Breast epithelium (tissue), 4 donors: ENCODE measurements around the gene SUPT4H1. TPM values are rescaled to one million over a fixed set of nuclear protein-coding genes. Genes with fewer than 3 reads are reported as not detected.

Source experiments
- DNase-seq, 2 donors: peaks; one replicate each; pipeline ENCODE4 v3.0.0-alpha.2; 2019; ENCODE audit warnings: low spot score in 2 of 2
- H3K27ac ChIP-seq, 2 donors: fragments of 200-600 bp; sonication (generic) in 1 of 2; one replicate each; pipeline ENCODE4 v1.5.1; 2016 to 2019; ENCODE audit warnings: mild to moderate bottlenecking in 1 of 2
- H3K27me3 ChIP-seq, 2 donors: fragments of 200-600 bp; sonication (generic) in 1 of 2; one replicate each; pipeline versions ENCODE4 v1.5.1 to v1.6.0; 2017 to 2019; ENCODE audit warnings: control low read depth in 1 of 2, mild to moderate bottlenecking in 1 of 2
- H3K36me3 ChIP-seq: fragments of 200-600 bp; one replicate; pipeline ENCODE4 v1.5.1; 2019
- H3K4me1 ChIP-seq, 2 donors: fragments of 200-600 bp; sonication (generic); one replicate each; pipeline ENCODE4 v1.5.1; 2016 to 2019; ENCODE audit warnings: control low read depth in 1 of 2
- H3K4me3 ChIP-seq, 3 donors: fragments of 200-600 bp; sonication (generic); 1 replicate in 2 of 3; 2 replicates in 1 of 3; pipeline ENCODE4 v1.5.1; 2016 to 2019; ENCODE audit warnings: mild to moderate bottlenecking in 3 of 3, moderate library complexity in 2 of 3
- H3K9me3 ChIP-seq, 2 donors: fragments of 200-600 bp; sonication (generic) in 1 of 2; one replicate each; pipeline ENCODE4 v1.5.1; 2016 to 2019; ENCODE audit warnings: control low read depth in 1 of 2
- POLR2A ChIP-seq: fragments of 450-650 bp; IDR thresholded peaks from one replicate; pipeline ENCODE4 v1.6.1; 2016; ENCODE audit warnings: antibody characterized with exemption, mild to moderate bottlenecking, moderate library complexity
- POLR2AphosphoS5 ChIP-seq, 3 donors: sonication (generic); formaldehyde crosslinking; IDR thresholded peaks; one replicate each; pipeline ENCODE4 v1.6.1; 2017; ENCODE audit warnings: antibody characterized with exemption in 3 of 3
- intact Hi-C: fragments of 100-400 bp; cut with DNase I; formaldehyde crosslinking; loops from one replicate; pipeline ENCODE4 v1.15.1; 2023; ENCODE audit warnings: low total_unique reads
- total RNA-seq, 3 donors: library from RNA; depleted of rRNA; stranded (reverse); fragments of >200 nt; gene quantifications; one replicate each; pipeline ENCODE4 v1.1.0, GENCODE V29; 2016
- TF ChIP-seq, protein P1 (sequence below), 3 donors: fragments of 450-650 bp; IDR thresholded peaks; one replicate each; pipeline ENCODE4 v1.5.1; 2016 to 2017; ENCODE audit warnings: antibody characterized with exemption in 3 of 3, mild to moderate bottlenecking in 3 of 3, moderate library complexity in 3 of 3

SUPT4H1 gene
- total RNA-seq, 3 donors from 2014 or later: 46.4 to 61.6 (median 48.2) TPM

DNA sequence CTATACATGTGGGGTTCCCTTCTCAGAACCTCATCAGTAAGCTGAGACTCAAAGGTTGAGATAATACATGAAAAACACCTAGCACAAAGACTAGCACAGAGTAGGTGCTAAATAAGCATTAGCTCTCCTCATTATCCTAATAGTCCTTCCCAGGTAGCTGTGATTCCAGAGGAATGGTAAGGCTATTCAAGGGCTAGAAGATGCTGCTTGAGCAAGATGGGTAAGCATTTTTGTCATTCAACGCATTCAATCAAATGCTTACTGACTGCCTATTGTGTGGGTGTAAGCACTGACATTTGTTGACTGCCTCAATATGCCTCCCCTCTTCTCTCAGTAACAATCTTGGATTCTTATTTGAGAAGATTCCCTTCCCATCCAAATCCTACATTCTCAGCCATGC is 4.0 kb downstream of the SUPT4H1 start:
- Histone ChIP-seq H3K4me1 (peaks cover 3 to 6% of the 10 kb centered on the region in 2 donors), H3K36me3 (peaks cover 5% of the 10 kb centered on the region), H3K9me3 (no peaks in the 10 kb centered on the region), H3K27ac (no peak overlapping the region), H3K4me3 (no peak overlapping the region), H3K27me3 (no peaks in the 10 kb centered on the region)
- DNase-seq: no peak
- TF ChIP-seq, protein P1, sequence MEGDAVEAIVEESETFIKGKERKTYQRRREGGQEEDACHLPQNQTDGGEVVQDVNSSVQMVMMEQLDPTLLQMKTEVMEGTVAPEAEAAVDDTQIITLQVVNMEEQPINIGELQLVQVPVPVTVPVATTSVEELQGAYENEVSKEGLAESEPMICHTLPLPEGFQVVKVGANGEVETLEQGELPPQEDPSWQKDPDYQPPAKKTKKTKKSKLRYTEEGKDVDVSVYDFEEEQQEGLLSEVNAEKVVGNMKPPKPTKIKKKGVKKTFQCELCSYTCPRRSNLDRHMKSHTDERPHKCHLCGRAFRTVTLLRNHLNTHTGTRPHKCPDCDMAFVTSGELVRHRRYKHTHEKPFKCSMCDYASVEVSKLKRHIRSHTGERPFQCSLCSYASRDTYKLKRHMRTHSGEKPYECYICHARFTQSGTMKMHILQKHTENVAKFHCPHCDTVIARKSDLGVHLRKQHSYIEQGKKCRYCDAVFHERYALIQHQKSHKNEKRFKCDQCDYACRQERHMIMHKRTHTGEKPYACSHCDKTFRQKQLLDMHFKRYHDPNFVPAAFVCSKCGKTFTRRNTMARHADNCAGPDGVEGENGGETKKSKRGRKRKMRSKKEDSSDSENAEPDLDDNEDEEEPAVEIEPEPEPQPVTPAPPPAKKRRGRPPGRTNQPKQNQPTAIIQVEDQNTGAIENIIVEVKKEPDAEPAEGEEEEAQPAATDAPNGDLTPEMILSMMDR (IDR thresholded peaks at IDR 0.05): no peak
- TF ChIP-seq POLR2A (no peak), POLR2AphosphoS5 (IDR thresholded peaks at IDR 0.05) (no peak)
- intact Hi-C loops: no loop called here

DNA sequence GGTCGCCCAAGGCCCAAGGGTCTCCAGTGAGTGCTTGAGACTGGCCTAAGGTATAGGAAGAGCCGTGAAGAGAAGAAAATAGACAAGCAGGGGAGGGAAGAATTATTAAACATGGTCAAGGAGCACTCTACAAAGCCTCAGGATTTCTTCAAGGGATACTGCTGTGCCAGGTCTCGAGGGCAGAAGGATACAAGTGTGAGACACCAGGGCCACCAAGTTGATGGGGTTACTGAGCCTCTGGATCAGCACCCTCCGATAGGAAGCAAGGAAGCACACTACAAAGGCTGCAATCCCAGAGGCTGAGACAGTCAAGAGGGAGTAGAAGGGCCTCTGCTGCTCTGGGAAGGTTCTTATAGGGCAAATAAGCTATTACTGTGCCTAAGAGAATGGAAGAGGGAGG is 6.5 kb downstream of the SUPT4H1 start:
- intact Hi-C loops: no loop called here
- Histone ChIP-seq H3K27ac (no peak overlapping the region), H3K4me3 (no peak overlapping the region), H3K27me3 (no peaks in the 10 kb centered on the region), H3K4me1 (no peaks in the 10 kb centered on the region), H3K9me3 (no peaks in the 10 kb centered on the region), H3K36me3 (peaks cover 5% of the 10 kb centered on the region)
- TF ChIP-seq POLR2A: no peak
- TF ChIP-seq, protein P1 (IDR thresholded peaks at IDR 0.05): no peak
- no peak for TF ChIP-seq POLR2AphosphoS5 (IDR thresholded peaks at IDR 0.05)
- DNase-seq: no peak

DNA sequence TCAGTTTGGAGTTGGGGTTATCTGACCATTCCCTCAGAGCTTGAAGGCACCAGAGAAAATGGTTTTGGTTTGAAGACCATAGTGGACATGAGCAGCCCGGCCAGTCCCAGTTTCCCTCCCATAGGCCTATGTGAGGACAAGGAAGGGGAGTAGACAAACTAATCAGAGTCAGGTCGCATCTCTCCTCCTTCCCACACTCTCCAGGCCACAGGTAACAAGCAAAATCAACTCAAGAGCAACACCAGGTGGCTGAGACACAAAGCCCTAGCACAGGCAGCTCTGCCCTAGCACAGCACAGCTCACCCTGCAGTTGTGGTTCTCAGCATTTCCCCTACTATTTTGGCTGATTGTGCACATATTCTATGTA is 7.2 kb downstream of the SUPT4H1 start:
- intact Hi-C loops: no loop called here
- Histone ChIP-seq H3K27me3 (no peaks in the 10 kb centered on the region), H3K4me1 (no peaks in the 10 kb centered on the region), H3K27ac (no peak overlapping the region), H3K36me3 (peaks cover 4% of the 10 kb centered on the region), H3K4me3 (no peak overlapping the region), H3K9me3 (no peaks in the 10 kb centered on the region)
- DNase-seq: no peak
- TF ChIP-seq POLR2A (no peak), POLR2AphosphoS5 (IDR thresholded peaks at IDR 0.05) (no peak)
- TF ChIP-seq, protein P1 (IDR thresholded peaks at IDR 0.05): no peak

DNA sequence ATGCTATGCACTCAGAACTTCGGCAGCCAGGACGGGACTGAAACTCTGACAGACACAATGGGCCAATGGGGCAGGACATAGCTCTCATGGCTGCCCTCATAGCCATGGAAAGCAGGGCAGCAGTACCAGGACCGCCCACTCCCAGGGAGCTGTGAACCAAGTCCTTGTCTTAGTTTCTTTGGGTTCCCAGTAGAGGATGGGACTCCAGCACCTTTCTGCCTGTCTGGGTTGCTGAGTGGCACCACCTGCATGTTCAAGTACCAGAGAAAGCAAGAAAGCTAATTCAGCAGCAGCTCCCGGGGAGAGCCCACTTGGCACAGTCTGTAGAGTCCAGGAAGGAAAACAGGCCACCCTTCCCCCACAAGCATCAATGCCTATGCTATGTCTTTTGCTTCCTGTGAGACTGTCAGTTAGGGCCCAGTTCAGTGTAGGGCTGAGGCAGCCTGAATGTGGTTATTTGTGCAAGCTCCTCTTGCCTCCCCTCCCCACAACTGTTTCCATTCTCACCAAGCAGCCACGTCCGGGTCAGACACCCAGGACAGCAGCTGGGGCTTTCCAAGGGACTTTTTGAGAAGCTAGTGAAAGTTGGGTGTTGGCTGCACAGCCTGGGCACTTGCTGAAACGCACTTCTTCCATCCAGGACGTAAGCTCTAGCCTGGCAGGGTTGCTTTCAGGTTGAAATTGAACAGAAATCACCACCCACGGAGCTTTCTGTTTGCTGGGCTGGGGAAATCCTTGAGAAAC is 7.8 kb downstream of the SUPT4H1 start:
- DNase-seq: no peak
- no peaks in the 10 kb centered on the region for H3K9me3 ChIP-seq
- no peaks in the 10 kb centered on the region for H3K36me3 ChIP-seq
- no peaks in the 10 kb centered on the region for H3K27me3 ChIP-seq
- H3K4me1 ChIP-seq: no peaks in the 10 kb centered on the region
- H3K27ac ChIP-seq: no peak overlapping the region
- intact Hi-C loops: no loop called here
- no peak overlapping the region for H3K4me3 ChIP-seq
- TF ChIP-seq, protein P1 (IDR thresholded peaks at IDR 0.05): no peak
- TF ChIP-seq POLR2AphosphoS5 (IDR thresholded peaks at IDR 0.05): no peak
- no peak for TF ChIP-seq POLR2A

DNA sequence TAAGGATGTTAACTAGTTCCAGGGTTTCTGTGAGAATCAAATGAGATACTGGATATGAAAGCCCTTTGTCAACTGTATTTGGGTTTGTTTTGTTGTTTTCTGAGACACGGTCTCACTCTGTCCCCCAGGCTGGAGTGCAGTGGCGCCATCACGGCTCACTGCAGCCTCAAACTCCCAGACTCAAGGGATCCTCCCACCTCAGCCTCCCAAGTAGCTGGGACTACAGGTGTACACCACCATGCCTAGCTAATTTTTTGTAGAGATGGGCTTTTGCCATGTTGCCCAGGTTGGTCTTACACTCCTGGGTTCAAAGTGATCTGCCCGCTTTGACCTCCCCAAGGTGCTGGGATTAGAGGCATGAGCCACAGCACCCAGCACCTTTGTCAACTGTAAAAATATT is 8.9 kb downstream of the SUPT4H1 start:
- no peak for DNase-seq
- H3K9me3 ChIP-seq: no peaks in the 10 kb centered on the region
- no peak overlapping the region for H3K27ac ChIP-seq
- no peak overlapping the region for H3K4me3 ChIP-seq
- no peaks in the 10 kb centered on the region for H3K27me3 ChIP-seq
- intact Hi-C loops: no loop called here
- no peaks in the 10 kb centered on the region for H3K36me3 ChIP-seq
- peaks cover 0 to 2% of the 10 kb centered on the region in 2 donors for H3K4me1 ChIP-seq
- TF ChIP-seq POLR2A: no peak
- TF ChIP-seq, protein P1 (IDR thresholded peaks at IDR 0.05): no peak
- no peak for TF ChIP-seq POLR2AphosphoS5 (IDR thresholded peaks at IDR 0.05)
